Thyroid gland (tissue), 4 donors: ENCODE data around the gene MYO10. TPM values are rescaled to one million over a fixed set of nuclear protein-coding genes. Genes with fewer than 3 reads are reported as not detected.

Experiments used
- DNase-seq, 2 donors: peaks; one replicate each; pipeline ENCODE4 v3.0.0-alpha.2; 2019
- H3K27ac ChIP-seq, 3 donors: fragments of 200-600 bp; sonication (generic); 1 replicate in 2 of 3; 2 replicates in 1 of 3; pipeline ENCODE4 v1.5.1; 2016 to 2019; ENCODE audit warnings: mild to moderate bottlenecking in 1 of 3, moderate library complexity in 1 of 3
- H3K27me3 ChIP-seq: fragments of 200-600 bp; sonication (generic); one replicate; pipeline ENCODE4 v1.5.1; 2019
- H3K36me3 ChIP-seq, 2 donors: fragments of 200-600 bp; sonication (generic); one replicate each; pipeline ENCODE4 v1.5.1; 2016 to 2019
- H3K4me1 ChIP-seq, 2 donors: fragments of 200-600 bp; sonication (generic); one replicate each; pipeline ENCODE4 v1.5.1; 2017 to 2019
- H3K4me3 ChIP-seq, 3 donors: fragments of 200-600 bp; sonication (generic); replicated peaks in 1 of 3; 1 replicate in 2 of 3; 2 replicates in 1 of 3; pipeline ENCODE4 v1.5.1; 2016; ENCODE audit warnings: mild to moderate bottlenecking in 1 of 3
- H3K9me3 ChIP-seq: fragments of 200-600 bp; sonication (generic); one replicate; pipeline ENCODE4 v1.5.1; 2017
- CTCF ChIP-seq, 6 experiments: fragments of 200-600 bp in 3 of 6; fragments of 450-650 bp in 3 of 6; sonication (generic) in 3 of 6; IDR thresholded peaks; one replicate each; pipeline ENCODE4 v1.5.1; 2016 to 2019; ENCODE audit warnings: antibody characterized with exemption in 6 of 6, mild to moderate bottlenecking in 2 of 6, inconsistent platforms in 1 of 6, moderate library complexity in 1 of 6
- POLR2A ChIP-seq, 2 donors: fragments of 450-650 bp; IDR thresholded peaks; one replicate each; pipeline ENCODE4 v1.6.1; 2017; ENCODE audit warnings: antibody characterized with exemption in 2 of 2, mild to moderate bottlenecking in 2 of 2, moderate library complexity in 1 of 2
- WGBS, 2 donors: methylation state at CpG; one replicate each; pipeline ENCODE4 v1.1.5; 2017; 5-methylcytosine and 5-hydroxymethylcytosine counted together
- intact Hi-C: fragments of 100-400 bp; cut with DNase I; formaldehyde crosslinking; loops from one replicate; pipeline ENCODE4 v1.15.1; 2023
- total RNA-seq, 4 donors: library from RNA; depleted of rRNA; stranded (reverse); fragments of >200 nt; gene quantifications; one replicate each; pipeline ENCODE4 v1.2.3, GENCODE V29; 2016

MYO10 gene
- total RNA-seq, 4 donors from 2014 or later: 49.2 to 89.6 (median 71.0) TPM

GRCh38 chr5:16944816-16945562 is 8.9 kb upstream of the MYO10 start:
- Histone ChIP-seq H3K27me3 (no peaks in the 10 kb centered on the region), H3K27ac (no peak overlapping the region), H3K4me1 (no peaks in the 10 kb centered on the region), H3K4me3 (no peak overlapping the region), H3K36me3 (no peaks in the 10 kb centered on the region), H3K9me3 (no peaks in the 10 kb centered on the region)
- 82 to 85% methylated on average over 6 of the region's 6 CpGs for WGBS, 2 donors
- TF ChIP-seq CTCF (IDR thresholded peaks at IDR 0.05) (no peak), POLR2A (IDR thresholded peaks at IDR 0.05) (no peak)
- intact Hi-C loops: no loop called here
- no peak for DNase-seq

- DNase-seq: peak in 1 of 2 donors; percentile 13
- WGBS, 2 donors: 72 to 75% methylated on average over 15 of the region's 15 CpGs
- intact Hi-C loops: no loop called here
These were observed 8.0 kb upstream of the MYO10 start for GRCh38 chr5:16943846-16944678.

GRCh38 chr5:16937503-16938161 is 1.5 kb upstream of the MYO10 start:
- Histone ChIP-seq H3K27me3 (no peaks in the 10 kb centered on the region), H3K4me1 (peaks cover 9 to 14% of the 10 kb centered on the region in 2 donors), H3K36me3 (no peaks in the 10 kb centered on the region), H3K9me3 (no peaks in the 10 kb centered on the region), H3K4me3 (no peak overlapping the region), H3K27ac (no peak overlapping the region)
- intact Hi-C loops: loop anchor here (10.0 kb wide), 3 partner anchors 143 to 247 kb away; no protein-coding TSS in a partner anchor
- no peak for TF ChIP-seq POLR2A (IDR thresholded peaks at IDR 0.05)
- TF ChIP-seq CTCF (IDR thresholded peaks at IDR 0.05): no peak
- 89% methylated on average over 7 of the region's 7 CpGs for WGBS, 2 donors
- DNase-seq: no peak

More at GRCh38 chr5:16943846-16944678, 8.0 kb upstream of the MYO10 start:
- TF ChIP-seq POLR2A (IDR thresholded peaks at IDR 0.05) (no peak), CTCF (IDR thresholded peaks at IDR 0.05) (no peak)
- Histone ChIP-seq H3K36me3 (no peaks in the 10 kb centered on the region), H3K4me3 (no peak overlapping the region), H3K4me1 (no peaks in the 10 kb centered on the region), H3K27me3 (no peaks in the 10 kb centered on the region), H3K9me3 (no peaks in the 10 kb centered on the region), H3K27ac (peak overlapping the region in 1 of 3 donors; percentile 20)

- DNase-seq: peak; percentile 53 to 54
- 35 to 37% methylated on average over 11 of the region's 11 CpGs for WGBS, 2 donors
- Histone ChIP-seq H3K27ac (peak overlapping the region in 2 of 3 donors; percentile 88 to 94), H3K9me3 (no peaks in the 10 kb centered on the region), H3K4me1 (peaks cover 15 to 20% of the 10 kb centered on the region in 2 donors), H3K4me3 (peak overlapping the region in 1 of 3 donors; percentile 83), H3K36me3 (no peaks in the 10 kb centered on the region), H3K27me3 (no peaks in the 10 kb centered on the region)
- intact Hi-C loops: loop anchor here (10.0 kb wide), 3 partner anchors 142 to 248 kb away; no protein-coding TSS in a partner anchor
- no peak for TF ChIP-seq POLR2A (IDR thresholded peaks at IDR 0.05)
- TF ChIP-seq CTCF (IDR thresholded peaks at IDR 0.05): no peak
These were observed 926 bp upstream of the MYO10 start for GRCh38 chr5:16936989-16937438.
